ENCODE results near the gene ZNF610. TPM values are rescaled to one million over a fixed set of nuclear protein-coding genes. Genes with fewer than 3 reads are reported as not detected.
A peak's percentile ranks its signal among the peaks of the same experiment; 100 is the strongest.

Gene ZNF610
- total and polyA plus RNA-seq, 2 of the 13 experiments (the other 11 are each of a cell fraction or from before 2014, with no cell fraction given): 0.32 to 0.69 TPM

- no peak for TF ChIP-seq ZNF772 (CRISPR knock-in tag; IDR thresholded peaks at IDR 0.05)
- TF ChIP-seq KIAA2018 (CRISPR knock-in tag; IDR thresholded peaks at IDR 0.05; ENCODE audit: borderline replicate concordance): no peak
- TF ChIP-seq ZNF160 (CRISPR knock-in tag; IDR thresholded peaks at IDR 0.05): no peak
- no peak for TF ChIP-seq ZFP36L2 (CRISPR knock-in tag; IDR thresholded peaks at IDR 0.05)
- TF ChIP-seq HDAC1 (CRISPR knock-in tag; IDR thresholded peaks at IDR 0.05): peak; percentile 60
- 0 out of 2 replicates have a peak, but pooled peaks have one; percentile 74 for TF ChIP-seq FOXO4 (CRISPR knock-in tag; conservative IDR thresholded peaks at IDR 0.05)
- TF ChIP-seq RAD21 (CRISPR knock-in tag; IDR thresholded peaks at IDR 0.05): no peak
- no peak for TF ChIP-seq DZIP1 (CRISPR knock-in tag; IDR thresholded peaks at IDR 0.05)
- TF ChIP-seq KDM2A (CRISPR knock-in tag; IDR thresholded peaks at IDR 0.05; ENCODE audit: borderline replicate concordance, low read depth): peak; percentile 5; the same call in 1 of the 2 replicates
- TF ChIP-seq ZNF138 (CRISPR knock-in tag; IDR thresholded peaks at IDR 0.05; ENCODE audit: low read depth): no peak; the same call in 1 of the 2 replicates
- TF ChIP-seq MBNL3 (CRISPR knock-in tag; conservative IDR thresholded peaks at IDR 0.05): no peak
- TF ChIP-seq MZF1 (CRISPR knock-in tag; IDR thresholded peaks at IDR 0.05; ENCODE audit: borderline replicate concordance): no peak
- no peak for TF ChIP-seq REPIN1 (CRISPR knock-in tag; IDR thresholded peaks at IDR 0.05; ENCODE audit: borderline replicate concordance, low read depth)
- TF ChIP-seq PCBP2 (optimal IDR thresholded peaks at IDR 0.05; ENCODE audit: low read depth, low read length, poor library complexity, severe bottlenecking): no peak
- no peak for TF ChIP-seq ZNF615 (CRISPR knock-in tag; IDR thresholded peaks at IDR 0.05; ENCODE audit: borderline replicate concordance)
- no peak for TF ChIP-seq ZNF75D (CRISPR knock-in tag; IDR thresholded peaks at IDR 0.05; ENCODE audit: borderline replicate concordance)
- no peak for TF ChIP-seq ZNF329 (CRISPR knock-in tag; IDR thresholded peaks at IDR 0.05; ENCODE audit: low read depth)
Measured at GRCh38 chr19:52296773-52297600, 39.1 kb upstream of the ZNF610 start, which contains the start of gene ZNF480 (continued).

All from HepG2 (cell line).